Ishikawa (cell line): ENCODE data around the gene CLPX.

Experiments
- NFIC ChIP-seq: IDR thresholded peaks from 2 replicates; pipeline ENCODE4 v1.6.1; 2012
- TAF1 ChIP-seq: IDR thresholded peaks from 2 replicates; pipeline ENCODE4 v1.6.1; 2012; ENCODE audit warnings: low read depth, mild to moderate bottlenecking
- YY1 ChIP-seq: IDR thresholded peaks from 2 replicates; pipeline ENCODE4 v1.6.1; 2012; ENCODE audit warnings: low read depth
- ZBTB7A ChIP-seq: IDR thresholded peaks from 2 replicates; pipeline ENCODE4 v1.6.1; 2012; ENCODE audit warnings: low read depth

GRCh38 chr15:65101891-65102708 lies 83.0 kb downstream of the CLPX start:
- TF ChIP-seq YY1, result no peak
- no peak for TF ChIP-seq NFIC
- no peak for TF ChIP-seq TAF1
- no peak for TF ChIP-seq ZBTB7A
